CD4-positive, alpha-beta T cell treated with Interleukin-17A for 4 hours (primary cell): ENCODE data around the gene SEMA5A.

Experiments used
- DNase-seq: peaks from one replicate; pipeline ENCODE4 v3.0.0-alpha.2; 2020; ENCODE audit warnings: mixed read lengths

The SEMA5A gene

DNA sequence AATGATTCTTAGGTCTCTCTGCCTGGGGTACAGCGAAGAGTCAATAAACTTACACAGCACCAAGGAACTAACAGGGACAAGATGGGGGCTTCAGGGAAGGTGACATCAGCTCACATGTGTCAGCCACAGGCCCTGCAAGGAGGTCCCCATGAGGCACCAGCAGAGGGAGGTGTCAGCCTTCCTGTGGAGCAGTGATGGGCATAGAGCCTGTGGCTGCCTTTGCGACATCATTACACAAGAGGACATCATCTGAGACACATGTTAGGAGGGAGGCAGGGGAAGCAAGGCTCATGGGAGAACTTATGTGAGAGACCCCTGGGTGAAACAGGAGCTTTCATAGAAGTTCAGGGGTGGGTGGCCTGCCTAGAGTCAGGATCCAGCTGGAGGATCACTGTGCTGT, 389.6 kb downstream of the SEMA5A start:
- no peak for DNase-seq

DNA sequence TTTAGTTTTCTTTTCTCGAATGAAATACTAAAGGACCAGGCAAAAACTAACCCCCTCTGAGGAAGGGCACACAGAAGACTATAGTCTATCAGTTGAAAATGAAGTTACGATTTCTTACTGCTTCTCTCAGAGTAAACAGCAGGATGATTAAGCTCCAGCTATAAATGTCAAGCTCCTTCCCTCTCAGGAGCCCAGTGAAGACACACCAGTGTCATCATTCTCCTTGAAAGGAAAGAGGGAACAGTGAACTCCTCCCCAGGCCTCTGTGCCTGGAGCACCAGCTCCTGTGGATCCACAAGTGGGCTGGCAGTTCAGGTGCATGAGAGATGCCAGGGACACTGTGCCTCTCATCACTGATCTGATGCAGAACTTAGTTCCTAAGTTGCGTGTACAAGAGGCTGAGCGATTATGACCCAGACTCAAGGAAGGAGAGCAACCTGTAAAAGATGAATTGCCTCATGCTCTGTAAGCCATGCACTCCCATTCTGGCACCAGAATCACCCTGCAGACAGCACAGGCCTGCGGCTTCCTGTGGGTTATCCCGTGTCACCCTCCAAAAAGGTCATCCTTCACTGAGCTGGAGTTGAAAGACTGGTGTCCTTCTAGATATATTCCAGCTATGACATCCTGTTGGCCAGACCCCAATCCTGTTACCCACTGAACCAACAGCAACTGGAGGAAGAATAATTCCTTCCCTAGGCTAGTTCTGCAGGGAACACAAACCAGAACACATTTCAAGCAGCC, 394.0 kb downstream of the SEMA5A start:
- DNase-seq: no peak

DNA sequence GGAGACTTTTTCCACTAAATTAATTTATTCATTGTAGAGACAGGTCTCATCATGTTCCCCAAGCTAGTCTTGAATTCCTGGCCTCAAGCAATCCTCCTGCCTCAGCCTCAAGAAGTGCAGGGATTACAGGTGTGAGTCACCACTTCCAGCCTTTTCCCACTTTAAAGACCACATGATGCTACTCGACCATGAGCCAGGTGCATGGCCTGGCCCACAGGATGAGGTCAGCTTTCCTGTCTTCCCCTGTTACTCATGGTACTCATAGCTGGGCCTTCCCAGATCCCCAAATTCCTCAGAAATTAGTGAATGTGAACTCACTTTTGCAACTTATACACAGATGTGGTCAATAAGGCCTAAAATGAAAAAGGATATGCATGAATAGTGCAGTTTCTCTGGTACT, 395.9 kb downstream of the SEMA5A start:
- no peak for DNase-seq

DNA sequence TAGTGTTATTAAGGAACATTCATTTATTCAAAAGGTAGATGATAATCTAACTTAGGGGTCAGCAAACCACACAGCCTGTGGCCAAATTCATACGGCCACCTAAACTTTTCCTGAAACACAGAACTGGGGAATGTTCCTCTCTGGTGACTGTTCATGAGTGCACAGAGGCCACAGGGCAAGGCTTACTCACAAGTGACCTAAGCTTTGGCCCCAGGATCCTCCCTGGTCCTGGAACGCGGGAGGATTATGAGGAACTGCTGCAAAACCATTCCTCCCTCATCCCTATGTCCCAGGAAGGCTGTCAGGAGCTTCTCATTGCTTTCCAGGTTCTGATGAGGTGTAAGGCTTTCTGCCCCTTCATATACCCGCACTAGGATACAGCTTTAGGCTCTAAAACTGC, 397.6 kb downstream of the SEMA5A start:
- DNase-seq: no peak

DNA sequence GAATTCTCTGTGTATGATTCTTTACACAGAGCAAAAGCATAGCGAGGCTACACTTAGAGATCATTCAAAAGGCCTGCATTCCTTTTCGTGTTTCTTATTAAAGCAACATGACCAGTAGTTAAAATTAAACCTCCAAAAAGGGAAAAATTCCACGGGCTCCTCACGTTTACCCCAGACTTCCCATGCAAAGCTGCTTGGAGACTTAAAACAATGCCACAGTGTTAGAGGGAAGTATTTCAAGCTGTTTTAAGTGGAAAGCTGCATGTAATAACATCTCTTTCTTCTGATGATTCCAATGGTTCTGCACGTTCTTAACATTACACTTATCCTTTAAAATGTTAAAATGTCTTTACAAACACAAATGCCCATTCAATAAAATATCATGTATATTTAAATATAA, 405.2 kb downstream of the SEMA5A start:
- no peak for DNase-seq

DNA sequence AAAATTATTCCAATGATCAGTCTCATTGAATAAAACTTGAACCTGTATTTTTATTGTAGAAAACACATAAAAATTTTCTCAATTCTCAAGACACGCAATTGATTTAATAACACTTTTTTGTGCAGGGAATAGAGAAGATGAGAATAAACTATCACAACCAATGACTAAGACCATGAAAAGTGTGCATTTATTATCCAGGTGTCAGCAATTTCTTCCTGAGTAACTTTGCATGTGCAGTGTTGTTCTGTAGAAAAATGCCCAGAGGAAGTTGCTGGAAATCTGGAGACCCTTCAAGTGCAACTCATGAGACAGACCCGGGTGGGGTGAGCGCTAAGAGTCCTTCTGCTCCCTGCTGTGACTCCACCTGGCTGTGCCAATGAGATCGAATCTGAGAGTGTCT, 405.7 kb downstream of the SEMA5A start:
- no peak for DNase-seq

DNA sequence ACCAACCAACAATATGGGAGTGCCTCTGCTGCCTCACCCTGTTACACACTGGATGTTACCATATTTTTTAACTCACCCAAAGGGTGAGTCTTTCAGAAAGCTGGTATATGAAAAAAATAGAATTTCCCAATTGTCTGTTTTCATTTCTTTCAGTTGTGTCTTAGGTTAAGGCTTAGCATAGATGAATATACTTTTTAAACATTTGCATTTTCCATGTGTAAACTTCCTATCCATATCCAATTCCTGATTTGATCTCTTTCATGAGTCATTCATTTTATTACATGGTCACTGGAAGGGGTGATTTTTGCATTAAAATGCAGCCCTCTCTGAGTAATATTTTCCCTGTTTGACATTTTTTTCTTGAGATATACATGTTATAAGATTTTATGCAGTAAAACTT, 406.5 kb downstream of the SEMA5A start:
- DNase-seq: no peak

DNA sequence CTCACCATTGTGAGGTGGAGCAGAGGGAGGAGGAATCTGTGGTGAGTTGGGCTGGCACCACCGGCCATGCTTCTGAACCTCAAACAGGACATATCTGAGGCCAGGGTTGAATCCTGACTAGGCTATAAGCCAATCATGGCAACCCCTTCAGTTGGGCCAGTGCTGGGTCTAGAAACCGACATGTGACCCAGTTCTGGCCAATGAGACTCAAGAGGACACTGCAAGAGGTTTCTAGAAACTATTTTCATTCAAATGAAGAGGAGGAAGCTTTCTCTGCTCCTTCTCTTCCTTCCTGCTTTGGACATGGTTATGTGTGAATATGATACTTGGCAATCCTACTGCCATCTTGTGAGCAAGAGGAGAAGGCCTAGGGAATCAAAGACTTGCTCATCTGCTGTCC, 417.7 kb downstream of the SEMA5A start:
- no peak for DNase-seq

DNA sequence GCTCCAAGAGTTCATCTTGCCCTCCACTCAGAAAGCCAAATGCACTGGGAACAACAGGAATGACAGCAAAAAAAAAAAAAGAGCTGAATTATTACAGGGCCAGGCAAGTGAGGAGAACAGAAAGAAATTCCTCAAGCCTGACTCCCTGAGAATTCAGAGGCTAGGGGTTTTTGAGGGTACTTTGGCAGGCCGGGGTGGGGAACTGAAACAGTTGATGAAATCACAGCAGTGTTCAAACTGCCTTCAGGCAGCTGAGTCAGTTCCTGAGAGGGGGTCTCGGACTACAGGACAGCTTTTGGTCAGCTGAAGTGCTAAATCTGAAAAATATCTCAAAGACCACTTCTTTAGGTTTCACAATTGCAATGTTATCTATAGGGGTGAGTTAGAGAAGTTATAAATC, 419.4 kb downstream of the SEMA5A start:
- DNase-seq: no peak

DNA sequence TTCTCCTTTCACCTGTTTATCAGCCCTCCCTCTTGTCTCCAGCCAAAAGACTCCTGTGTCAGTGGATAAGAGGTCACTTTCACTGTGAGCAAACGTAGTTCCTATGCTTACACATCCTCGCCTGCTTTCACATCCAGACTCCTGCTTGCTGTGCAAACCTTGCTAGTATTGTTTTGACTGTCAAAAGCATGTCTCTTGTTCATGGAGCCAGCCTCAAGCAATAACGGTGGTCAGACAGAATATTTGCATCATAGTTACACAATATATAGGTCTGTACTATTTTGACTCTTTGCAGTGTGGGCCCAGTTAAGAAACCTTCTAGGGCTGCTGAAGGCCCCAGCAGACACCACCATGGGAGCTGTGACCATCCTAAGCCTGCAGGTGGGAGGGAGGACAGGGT, 420.0 kb downstream of the SEMA5A start:
- no peak for DNase-seq

DNA sequence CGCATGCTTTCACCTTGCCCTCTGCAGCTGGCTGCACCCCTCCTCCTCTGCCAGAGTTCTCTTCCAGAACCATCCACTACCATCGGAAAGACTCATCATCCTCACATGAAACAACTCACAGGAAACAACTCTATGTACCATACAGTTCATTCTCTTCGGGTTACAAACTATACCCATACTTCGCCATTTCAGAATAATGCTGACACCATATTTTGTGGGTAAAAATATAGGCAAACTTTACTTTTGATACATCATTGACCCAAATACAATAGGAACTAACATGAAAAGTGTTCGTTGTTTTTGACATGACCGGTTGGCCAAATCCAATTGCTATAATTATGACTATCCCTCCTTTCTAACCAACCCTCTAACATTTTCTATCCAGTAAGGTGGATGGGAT, 421.0 kb downstream of the SEMA5A start:
- no peak for DNase-seq

DNA sequence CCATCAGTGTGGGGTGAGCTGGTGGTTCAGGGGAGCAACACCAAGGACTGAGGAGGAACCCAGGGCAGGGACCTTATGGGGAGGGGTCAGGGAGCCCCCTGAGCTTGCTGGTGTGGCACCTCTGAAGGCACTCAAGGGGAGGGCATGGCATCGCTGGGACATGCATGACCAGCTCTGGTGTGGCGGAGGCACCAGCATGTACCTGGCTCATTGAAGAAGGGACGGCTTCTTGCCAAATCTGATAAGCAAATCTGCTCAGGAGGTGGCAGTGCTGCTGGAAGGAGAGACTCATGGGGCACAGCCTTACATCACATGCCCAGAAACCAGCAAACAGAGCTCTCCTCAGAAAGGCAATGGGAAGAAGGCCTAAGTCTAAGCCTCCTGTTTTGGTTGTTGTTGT, 421.8 kb downstream of the SEMA5A start:
- no peak for DNase-seq

DNA sequence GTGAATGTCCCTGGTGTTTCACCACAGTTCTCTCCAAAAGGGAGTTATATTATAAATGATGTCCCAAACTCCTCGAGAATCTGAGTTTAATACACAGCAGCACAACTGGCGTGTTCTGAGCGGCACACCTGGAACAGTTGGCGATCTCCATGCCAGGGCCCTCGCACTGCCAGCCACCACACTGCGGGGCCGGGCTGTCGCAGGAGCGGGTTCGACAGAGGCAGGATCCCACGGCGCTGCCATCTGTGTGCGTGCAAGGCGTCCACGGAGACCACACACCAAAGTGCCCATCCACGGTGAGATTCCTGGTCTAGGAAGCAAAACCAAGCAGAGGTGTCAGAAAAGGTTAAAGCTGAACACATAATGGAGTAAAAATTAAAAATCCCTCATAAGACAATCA, 423.3 kb downstream of the SEMA5A start:
- no peak for DNase-seq

DNA sequence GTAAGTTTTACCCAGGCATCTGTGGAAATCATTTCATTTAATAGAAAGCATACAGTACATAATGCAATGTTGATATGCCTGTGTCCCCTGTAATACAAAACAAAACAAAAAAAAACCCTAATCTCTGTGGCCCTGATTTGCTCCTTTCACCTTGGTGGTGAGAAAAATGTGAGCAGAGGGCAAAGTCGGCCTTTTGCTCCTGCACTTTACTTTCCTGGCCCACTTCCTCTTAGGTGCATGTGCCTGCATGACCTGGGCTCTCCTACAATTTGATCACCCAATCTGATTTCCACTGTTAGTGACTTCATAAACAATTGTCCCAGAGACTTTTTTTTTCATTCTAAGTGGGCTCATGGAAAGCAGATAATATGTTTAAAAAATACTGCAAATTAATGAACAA, 424.3 kb downstream of the SEMA5A start:
- DNase-seq: no peak

DNA sequence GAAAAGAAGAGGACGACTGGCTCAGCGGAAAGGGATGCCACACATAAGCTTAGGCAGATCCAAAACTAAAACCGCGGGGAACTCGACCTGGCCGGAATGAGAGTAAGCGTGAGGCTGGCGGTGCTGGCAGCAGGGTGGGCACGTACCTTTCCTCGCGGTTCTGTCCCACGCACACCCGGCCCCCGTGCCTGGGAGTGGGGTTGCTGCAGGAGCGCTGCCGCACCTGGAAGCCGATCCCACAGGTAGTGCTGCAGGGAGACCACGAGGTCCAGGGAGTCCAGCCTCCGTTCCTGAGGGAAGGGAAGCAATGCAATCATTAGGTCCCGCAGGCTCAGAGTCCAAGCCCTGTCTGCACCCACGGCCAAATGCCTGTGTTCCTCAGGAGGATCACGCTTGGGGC, 427.0 kb downstream of the SEMA5A start:
- DNase-seq: no peak

DNA sequence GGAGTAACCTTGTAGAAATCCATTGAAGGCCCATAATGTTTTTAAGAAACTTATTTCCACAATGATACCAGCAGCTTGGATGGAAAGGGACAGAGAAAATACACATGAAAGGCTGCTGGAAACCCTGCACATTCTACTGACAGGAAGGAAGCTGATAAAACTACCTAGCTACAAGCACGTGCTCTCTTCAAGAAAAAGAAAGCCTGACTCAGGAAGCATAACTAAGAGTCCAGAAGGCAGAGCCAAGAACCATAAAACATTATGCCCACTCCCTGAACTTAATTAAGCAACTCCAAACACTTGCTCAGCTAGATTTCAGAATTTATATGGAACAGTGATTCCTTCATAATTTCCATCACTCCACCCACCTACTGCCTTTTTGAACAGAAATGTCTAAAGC, 430.8 kb downstream of the SEMA5A start:
- no peak for DNase-seq

DNA sequence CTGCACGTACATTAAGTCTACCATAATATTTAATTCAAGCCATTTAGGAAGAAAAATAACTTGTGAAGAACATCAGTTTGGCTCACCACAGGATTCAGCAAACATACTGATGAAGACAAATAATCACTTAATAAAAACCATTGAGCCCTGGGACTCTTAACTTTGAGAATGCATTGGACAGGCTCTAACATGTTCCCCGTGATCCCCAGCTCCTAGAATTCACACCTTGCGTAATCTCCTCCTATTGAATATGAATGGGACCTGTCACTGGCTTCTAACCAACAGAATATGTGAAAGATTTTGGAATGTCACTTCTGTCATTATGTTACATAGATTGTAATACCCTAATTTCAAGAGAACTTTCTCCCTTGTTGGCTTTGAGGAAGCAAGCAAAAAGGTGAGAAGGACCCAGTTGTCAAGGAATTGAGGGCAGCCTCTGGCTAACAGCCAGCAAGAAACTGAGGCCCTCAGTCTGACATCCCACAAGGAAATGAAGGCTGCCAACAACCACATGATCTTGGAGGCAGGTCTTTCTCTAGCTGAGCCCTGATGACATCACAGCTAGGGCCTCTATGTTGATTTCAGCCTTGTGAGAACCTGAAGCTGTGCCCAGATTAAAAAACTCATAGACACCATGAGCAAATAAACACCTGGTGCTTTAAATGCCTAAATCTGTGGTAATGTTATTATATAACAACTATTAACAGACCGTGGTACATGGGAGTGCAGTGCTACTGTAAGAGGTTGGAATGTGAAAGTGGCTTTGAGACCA, 433.2 kb downstream of the SEMA5A start:
- no peak for DNase-seq

DNA sequence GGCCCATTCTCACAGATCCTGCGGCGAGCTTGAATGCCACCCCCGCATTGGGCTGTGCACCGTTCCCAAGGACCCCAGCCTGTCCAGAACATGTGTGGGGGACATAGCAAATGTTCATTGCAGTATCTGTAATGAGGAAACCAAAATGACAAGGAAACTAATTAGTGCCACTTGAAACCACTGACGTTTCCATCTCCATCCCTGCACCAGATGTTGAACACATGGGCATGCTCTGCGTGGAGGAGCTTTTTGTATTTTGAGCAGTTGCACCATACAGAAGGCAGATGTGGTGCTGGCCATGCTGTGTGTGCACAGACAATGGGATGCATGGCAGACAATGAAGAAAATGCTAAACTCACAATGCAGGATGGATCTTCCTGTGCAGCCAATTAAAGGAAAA, 437.7 kb downstream of the SEMA5A start:
- DNase-seq: no peak

DNA sequence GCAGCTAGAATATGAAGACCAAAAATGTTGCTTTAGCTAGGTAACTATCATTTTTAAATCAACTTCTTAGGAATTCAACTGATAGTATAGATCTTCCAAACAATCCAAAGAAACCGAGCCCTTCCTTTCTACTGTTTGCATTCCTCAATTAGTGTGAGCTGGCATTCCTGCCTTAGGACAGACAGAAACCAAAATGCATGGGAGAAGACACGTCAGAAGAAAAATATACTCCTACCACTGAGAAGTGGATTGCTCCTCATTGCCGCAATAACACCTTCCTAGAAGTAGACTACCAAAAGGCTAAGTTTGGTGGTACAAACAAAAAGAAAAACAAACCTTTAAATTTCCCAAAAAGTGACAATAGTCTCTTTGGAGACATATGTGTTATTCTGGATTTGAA, 440.0 kb downstream of the SEMA5A start:
- DNase-seq: no peak

DNA sequence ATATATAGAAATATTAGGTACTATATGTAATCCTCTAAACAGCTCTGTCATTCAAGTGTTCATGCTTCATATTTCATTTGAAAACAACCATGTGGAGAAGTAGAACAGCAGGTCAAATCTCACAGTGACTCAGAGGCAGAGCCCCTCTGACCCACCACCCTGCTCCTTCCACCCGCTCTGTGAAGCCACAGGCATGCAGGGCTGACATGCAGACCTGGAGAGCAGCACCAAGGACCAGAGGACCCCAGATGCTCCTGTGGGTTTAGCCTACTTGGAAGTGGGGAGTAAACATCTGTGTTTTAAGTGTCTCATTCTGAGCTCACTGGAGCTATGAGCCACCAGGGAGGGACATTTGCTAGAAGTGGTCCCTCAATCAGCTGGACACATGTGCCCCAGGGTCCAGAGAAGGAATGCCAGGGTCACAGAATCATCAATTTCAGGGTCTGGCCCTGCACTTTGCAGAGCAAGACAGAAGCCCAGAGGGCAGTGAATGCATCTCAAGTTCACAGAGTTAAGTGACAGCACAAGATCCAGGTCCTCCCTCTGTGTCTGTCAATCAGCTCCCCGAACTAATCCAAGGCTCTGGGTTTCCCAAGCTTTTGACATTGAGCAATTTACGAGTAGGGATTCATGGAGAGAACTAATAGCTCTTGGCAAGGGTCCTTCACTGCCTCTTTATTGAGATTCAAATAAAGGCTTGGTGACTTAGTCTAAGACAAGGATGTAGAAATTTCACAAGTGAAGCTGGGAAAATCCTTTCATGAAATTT, 441.1 kb downstream of the SEMA5A start:
- DNase-seq: no peak

DNA sequence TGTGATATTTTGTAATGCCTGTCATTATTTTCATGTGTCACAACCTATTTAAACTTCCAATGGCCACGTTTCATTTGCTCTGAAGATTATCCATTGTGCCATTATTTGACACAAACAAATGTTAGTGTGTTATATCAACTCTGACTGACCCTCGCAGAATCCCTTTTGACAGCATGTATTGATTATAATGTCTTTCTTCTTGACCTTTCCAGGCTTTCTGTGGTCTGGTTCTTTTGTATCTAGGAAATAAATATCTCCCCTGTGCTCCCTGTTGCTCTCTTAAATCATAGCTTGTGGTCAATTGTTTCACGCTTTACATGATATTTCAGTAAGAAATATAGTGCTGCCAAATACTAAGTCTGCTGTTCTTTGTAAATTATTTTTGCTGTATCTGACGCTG, 442.6 kb downstream of the SEMA5A start:
- no peak for DNase-seq

DNA sequence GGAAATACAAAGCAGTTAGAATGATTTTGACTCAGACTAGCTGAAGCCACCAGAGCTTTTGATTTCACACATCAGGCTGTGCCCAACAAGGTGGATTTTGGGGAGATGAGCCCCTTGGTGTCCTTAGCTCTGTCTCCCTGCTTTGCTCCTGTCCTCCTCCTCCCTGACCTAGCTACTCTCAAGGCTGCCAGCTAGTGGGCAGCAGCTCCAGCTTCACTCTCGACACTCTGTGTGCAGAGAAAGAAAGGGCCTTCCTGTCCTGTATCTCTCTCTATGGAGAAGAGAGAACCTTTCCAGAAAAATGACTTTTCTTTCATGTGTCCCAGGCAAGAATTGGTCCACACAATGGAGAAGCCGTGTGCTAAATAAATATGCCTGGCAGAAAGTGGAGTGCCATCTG, 446.2 kb downstream of the SEMA5A start:
- DNase-seq: no peak

DNA sequence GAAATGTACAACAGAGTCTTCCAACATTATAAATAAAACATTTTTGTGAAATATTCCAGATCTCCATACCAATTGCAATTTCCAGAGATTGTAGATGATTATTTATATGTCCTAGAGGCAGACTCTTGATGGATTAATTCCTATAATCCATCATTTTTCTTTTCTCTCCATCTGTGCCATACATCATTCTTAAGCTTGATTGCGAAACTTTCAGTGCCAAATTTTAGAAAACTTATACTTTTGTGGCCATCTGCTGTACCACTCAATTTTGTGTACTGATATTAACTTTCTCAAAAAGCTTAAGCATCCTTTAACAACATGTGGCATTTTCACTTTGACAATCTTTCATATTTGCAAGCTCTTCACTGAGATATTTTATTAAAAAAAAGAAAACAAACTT, 446.9 kb downstream of the SEMA5A start:
- no peak for DNase-seq

DNA sequence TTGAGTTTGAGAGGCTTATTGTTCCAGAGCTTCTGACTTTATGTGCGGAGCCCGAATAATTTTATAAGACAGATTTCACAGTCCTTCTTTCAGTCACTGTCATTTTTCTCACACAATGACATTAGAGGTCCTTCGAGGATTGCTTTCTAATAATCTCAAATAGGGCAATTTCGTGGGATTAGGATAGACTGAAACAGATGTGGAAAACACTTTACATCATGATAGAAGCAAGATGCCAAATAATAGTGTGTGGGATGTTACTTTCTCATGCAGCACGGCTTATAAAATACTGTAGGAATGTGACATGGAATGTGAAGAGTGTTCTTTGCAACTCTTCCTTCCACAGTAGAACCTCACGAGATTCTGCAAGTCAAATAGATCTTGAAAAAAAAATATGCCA, 451.3 kb downstream of the SEMA5A start:
- no peak for DNase-seq
